CD14-positive monocyte (primary cell): Measurements from ENCODE around the gene CALD1. TPM values are rescaled to one million over a fixed set of nuclear protein-coding genes. Genes with fewer than 3 reads are reported as not detected.

Experiments
- DNase-seq, 3 donors: peaks; one replicate each; pipeline ENCODE4 v3.0.0-alpha.2; 2011 to 2022
- H2AFZ ChIP-seq: 2 replicates; pipeline ENCODE4 v1.6.0; 2012; ENCODE audit warnings: mild to moderate bottlenecking, low read depth, low read length, inconsistent platforms; ENCODE audit not compliant: insufficient read depth, poor library complexity, severe bottlenecking
- H3K27ac ChIP-seq, 2 donors: 1 replicate in 1 of 2; 2 replicates in 1 of 2; pipeline ENCODE4 v1.5.1; 2012 to 2013; ENCODE audit warnings: low read length in 2 of 2, control low read depth in 1 of 2, inconsistent platforms in 1 of 2, low read depth in 1 of 2, mild to moderate bottlenecking in 1 of 2
- H3K27me3 ChIP-seq, 2 donors: one replicate each; pipeline versions ENCODE4 v1.6.0 to v1.6.1; 2011 to 2013; ENCODE audit warnings: low read length in 2 of 2; ENCODE audit not compliant: control insufficient read depth in 2 of 2, insufficient read depth in 2 of 2
- H3K36me3 ChIP-seq, 2 donors: replicated peaks in 1 of 2; 1 replicate in 1 of 2; 2 replicates in 1 of 2; pipeline versions ENCODE4 v1.5.1 to v1.6.1; 2012 to 2013; ENCODE audit warnings: low read length in 2 of 2, control low read depth in 1 of 2, inconsistent platforms in 1 of 2, mild to moderate bottlenecking in 1 of 2; ENCODE audit not compliant: insufficient read depth in 2 of 2, control insufficient read depth in 1 of 2
- H3K4me1 ChIP-seq, 2 donors: 1 replicate in 1 of 2; 2 replicates in 1 of 2; pipeline versions ENCODE4 v1.5.1 to v1.6.1; 2012 to 2013; ENCODE audit warnings: low read length in 2 of 2, control low read depth in 1 of 2, inconsistent platforms in 1 of 2, mild to moderate bottlenecking in 1 of 2, moderate library complexity in 1 of 2; ENCODE audit not compliant: insufficient read depth in 2 of 2, control insufficient read depth in 1 of 2
- H3K4me2 ChIP-seq: replicated peaks from 2 replicates; pipeline ENCODE3; 2012; ENCODE audit warnings: low read length, moderate library complexity, mild to moderate bottlenecking; ENCODE audit not compliant: poor library complexity, severe bottlenecking; ENCODE audit errors: extremely low read depth
- H3K4me3 ChIP-seq, 3 experiments: fragments of 200-600 bp in 1 of 3; sonication (generic) in 1 of 3; replicated peaks in 1 of 3; 1 replicate in 2 of 3; 2 replicates in 1 of 3; pipeline ENCODE4 v1.5.1; 2011 to 2013; ENCODE audit warnings: low read length in 3 of 3, mild to moderate bottlenecking in 3 of 3, control low read depth in 2 of 3, low read depth in 2 of 3, inconsistent platforms in 1 of 3, moderate library complexity in 1 of 3
- H3K79me2 ChIP-seq: 2 replicates; pipeline ENCODE4 v1.6.0; 2012; ENCODE audit warnings: mild to moderate bottlenecking, control low read depth, inconsistent platforms, low read length, moderate library complexity; ENCODE audit not compliant: insufficient read depth
- H3K9ac ChIP-seq: 2 replicates; pipeline ENCODE4 v1.6.0; 2017; ENCODE audit warnings: low read length, mild to moderate bottlenecking; ENCODE audit not compliant: insufficient read depth, poor library complexity, severe bottlenecking
- H3K9me3 ChIP-seq, 2 donors: replicated peaks in 1 of 2; 1 replicate in 1 of 2; 2 replicates in 1 of 2; pipeline versions ENCODE4 v1.5.1 to v1.6.1; 2012 to 2013; ENCODE audit warnings: low read length in 2 of 2, control low read depth in 1 of 2; ENCODE audit not compliant: control insufficient read depth in 1 of 2, insufficient read depth in 1 of 2
- H4K20me1 ChIP-seq: 2 replicates; pipeline ENCODE4 v1.6.0; 2012; ENCODE audit warnings: mild to moderate bottlenecking, low read length, control low read depth, moderate library complexity; ENCODE audit not compliant: insufficient read depth
- H3K27ac Mint-ChIP-seq, 7 donors: one replicate each; pipeline ENCODE4 v1.8.0; 2020; ENCODE audit warnings: mild to moderate bottlenecking in 7 of 7, mixed read lengths in 7 of 7, moderate library complexity in 6 of 7, inconsistent platforms in 2 of 7
- H3K27me3 Mint-ChIP-seq, 3 donors: one replicate each; pipeline ENCODE4 v1.8.0; 2021 to 2022; ENCODE audit warnings: low read depth in 3 of 3, mild to moderate bottlenecking in 3 of 3, mixed read lengths in 3 of 3, moderate library complexity in 3 of 3, inconsistent platforms in 1 of 3
- H3K36me3 Mint-ChIP-seq, 2 donors: one replicate each; pipeline ENCODE4 v1.8.0; 2020; ENCODE audit warnings: mixed read lengths in 2 of 2, inconsistent platforms in 1 of 2, mild to moderate bottlenecking in 1 of 2
- H3K4me1 Mint-ChIP-seq: one replicate; pipeline ENCODE4 v1.8.0; 2020; ENCODE audit warnings: mild to moderate bottlenecking, mixed read lengths
- H3K4me3 Mint-ChIP-seq, 2 donors: one replicate each; pipeline ENCODE4 v1.8.0; 2020; ENCODE audit warnings: mild to moderate bottlenecking in 2 of 2, mixed read lengths in 2 of 2, moderate library complexity in 1 of 2
- H3K9me3 Mint-ChIP-seq, 7 donors: one replicate each; pipeline ENCODE4 v1.8.0; 2020 to 2022; ENCODE audit warnings: mixed read lengths in 7 of 7, mild to moderate bottlenecking in 6 of 7, moderate library complexity in 6 of 7, inconsistent platforms in 2 of 7
- WGBS: methylation state at CpG from one replicate; pipeline ENCODE4 v1.1.5; 2013; ENCODE audit warnings: missing lambda C conversion rate; ENCODE audit not compliant: insufficient coverage; 5-methylcytosine and 5-hydroxymethylcytosine counted together
- intact Hi-C, 2 donors: fragments of 100-400 bp; cut with micrococcal nuclease; formaldehyde crosslinking; loops; one replicate each; pipeline versions ENCODE4 v1.15.0 to v1.15.1; 2023
- polyA plus RNA-seq, 3 donors: library from polyadenylated mRNA; depleted of rRNA in 1 of 3; unstranded in 2 of 3; stranded (reverse) in 1 of 3; fragments of 300-500 nt in 2 of 3; fragments of >200 nt in 1 of 3; fragmentation: Illumina TruSeq in 2 of 3; gene quantifications; 1 replicate in 2 of 3; 2 replicates in 1 of 3; pipeline ENCODE4 v1.2.3, GENCODE V29; 2012 to 2021
- TF ChIP-seq, protein P1 (sequence below): fragments of 200-600 bp; IDR thresholded peaks from one replicate; pipeline ENCODE4 v1.8.0; 2022; ENCODE audit warnings: antibody characterized with exemption, mild to moderate bottlenecking

CALD1 gene
- polyA plus RNA-seq, 3 donors: 0.18 TPM; not detected in 2

DNA sequence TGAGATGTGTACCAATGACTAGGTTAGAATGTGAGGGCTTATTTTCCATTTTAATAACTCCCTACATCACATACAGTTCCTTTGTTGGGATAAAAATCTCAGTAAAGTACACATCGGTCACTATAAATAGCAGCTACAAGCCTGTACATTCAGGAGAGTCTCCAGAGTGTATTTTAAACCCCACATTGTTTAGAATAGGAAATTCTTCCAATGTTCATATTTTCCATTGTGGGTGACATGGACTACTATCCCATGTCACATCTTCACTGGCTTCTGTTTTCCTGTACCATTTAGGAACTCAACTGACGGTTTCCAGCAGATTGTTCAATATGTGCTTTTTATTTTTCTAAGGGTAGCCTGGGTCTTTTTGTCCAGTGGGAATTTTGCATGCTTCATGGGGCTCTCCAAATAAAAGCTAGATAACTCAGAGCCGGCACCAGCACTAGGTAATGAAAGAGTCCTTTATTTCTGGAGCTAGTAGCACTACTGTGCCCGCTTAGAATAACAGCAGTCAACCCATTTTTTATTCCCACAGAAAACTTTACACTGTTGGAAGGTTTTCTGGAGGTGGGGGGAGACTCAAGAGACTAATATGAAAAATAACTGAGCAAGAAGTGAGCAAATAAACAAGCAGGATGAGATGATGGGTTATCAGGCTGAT, 100.5 kb downstream of the CALD1 start:
- Histone ChIP-seq H3K4me1 (no peaks in the 10 kb centered on the region), H3K79me2 (no peaks in the 10 kb centered on the region), H3K9ac (no peak overlapping the region), H3K4me2 (no peak overlapping the region), H2AFZ (no peak overlapping the region), H4K20me1 (no peaks in the 10 kb centered on the region), H3K4me3 (no peak overlapping the region), H3K36me3 (no peaks in the 10 kb centered on the region), H3K27ac (no peak overlapping the region), H3K9me3 (no peaks in the 10 kb centered on the region), H3K27me3 (peaks cover 0 to 2% of the 10 kb centered on the region in 2 donors)
- H3K27me3 Mint-ChIP-seq: peaks cover 0 to 5% (median 0%) of the 10 kb centered on the region in 3 donors
- TF ChIP-seq, protein P1, sequence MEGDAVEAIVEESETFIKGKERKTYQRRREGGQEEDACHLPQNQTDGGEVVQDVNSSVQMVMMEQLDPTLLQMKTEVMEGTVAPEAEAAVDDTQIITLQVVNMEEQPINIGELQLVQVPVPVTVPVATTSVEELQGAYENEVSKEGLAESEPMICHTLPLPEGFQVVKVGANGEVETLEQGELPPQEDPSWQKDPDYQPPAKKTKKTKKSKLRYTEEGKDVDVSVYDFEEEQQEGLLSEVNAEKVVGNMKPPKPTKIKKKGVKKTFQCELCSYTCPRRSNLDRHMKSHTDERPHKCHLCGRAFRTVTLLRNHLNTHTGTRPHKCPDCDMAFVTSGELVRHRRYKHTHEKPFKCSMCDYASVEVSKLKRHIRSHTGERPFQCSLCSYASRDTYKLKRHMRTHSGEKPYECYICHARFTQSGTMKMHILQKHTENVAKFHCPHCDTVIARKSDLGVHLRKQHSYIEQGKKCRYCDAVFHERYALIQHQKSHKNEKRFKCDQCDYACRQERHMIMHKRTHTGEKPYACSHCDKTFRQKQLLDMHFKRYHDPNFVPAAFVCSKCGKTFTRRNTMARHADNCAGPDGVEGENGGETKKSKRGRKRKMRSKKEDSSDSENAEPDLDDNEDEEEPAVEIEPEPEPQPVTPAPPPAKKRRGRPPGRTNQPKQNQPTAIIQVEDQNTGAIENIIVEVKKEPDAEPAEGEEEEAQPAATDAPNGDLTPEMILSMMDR: no peak
- no peaks in the 10 kb centered on the region for H3K4me1 Mint-ChIP-seq
- WGBS: 100% methylated on average over 1 of the region's 4 CpGs
- H3K4me3 Mint-ChIP-seq: no peak overlapping the region
- intact Hi-C loops: no loop called here
- H3K27ac Mint-ChIP-seq: no peak overlapping the region
- H3K36me3 Mint-ChIP-seq: no peaks in the 10 kb centered on the region
- DNase-seq: no peak
- peaks cover 0 to 2% (median 0%) of the 10 kb centered on the region in 7 donors for H3K9me3 Mint-ChIP-seq

DNA sequence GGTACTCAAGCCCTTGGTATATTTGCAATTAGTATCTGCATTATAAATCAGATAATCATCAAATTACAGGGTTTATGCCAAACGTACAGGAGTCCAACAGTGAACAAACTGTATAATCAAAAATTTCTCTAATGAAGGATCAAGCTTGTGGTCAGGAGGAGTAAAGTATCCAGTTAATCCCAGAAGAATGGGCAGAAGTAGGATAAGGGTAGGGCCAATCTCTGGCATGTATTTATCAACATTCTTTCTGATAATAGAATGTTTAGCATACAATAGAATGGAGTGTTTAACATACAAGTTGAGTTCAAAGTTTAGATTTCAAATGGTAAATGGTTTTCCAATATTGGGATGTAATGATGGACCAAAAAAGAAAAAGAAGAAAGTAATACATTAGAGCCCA, 103.0 kb downstream of the CALD1 start:
- H3K4me3 Mint-ChIP-seq: no peak overlapping the region
- Histone ChIP-seq H3K27me3 (peaks cover 0 to 2% of the 10 kb centered on the region in 2 donors), H3K79me2 (no peaks in the 10 kb centered on the region), H3K9ac (no peak overlapping the region), H3K4me1 (peaks cover 6 to 8% of the 10 kb centered on the region in 2 donors), H2AFZ (no peak overlapping the region), H4K20me1 (no peaks in the 10 kb centered on the region), H3K27ac (no peak overlapping the region), H3K4me3 (no peak overlapping the region), H3K36me3 (no peaks in the 10 kb centered on the region), H3K4me2 (no peak overlapping the region), H3K9me3 (no peaks in the 10 kb centered on the region)
- intact Hi-C loops: no loop called here
- peaks cover 0 to 5% (median 0%) of the 10 kb centered on the region in 3 donors for H3K27me3 Mint-ChIP-seq
- H3K4me1 Mint-ChIP-seq: peaks cover 9% of the 10 kb centered on the region
- no peaks in the 10 kb centered on the region for H3K9me3 Mint-ChIP-seq
- no CpG with 5 or more reads among the region's 1 CpG for WGBS
- TF ChIP-seq, protein P1: no peak
- H3K27ac Mint-ChIP-seq: no peak overlapping the region
- DNase-seq: no peak
- no peaks in the 10 kb centered on the region for H3K36me3 Mint-ChIP-seq
